Islet precursor cell (in vitro differentiated cells): Measurements from ENCODE around the gene SHANK2.

Experiments used
- DNase-seq: peaks from one replicate; pipeline ENCODE4 v3.0.0-alpha.2; 2018

Gene SHANK2

DNA sequence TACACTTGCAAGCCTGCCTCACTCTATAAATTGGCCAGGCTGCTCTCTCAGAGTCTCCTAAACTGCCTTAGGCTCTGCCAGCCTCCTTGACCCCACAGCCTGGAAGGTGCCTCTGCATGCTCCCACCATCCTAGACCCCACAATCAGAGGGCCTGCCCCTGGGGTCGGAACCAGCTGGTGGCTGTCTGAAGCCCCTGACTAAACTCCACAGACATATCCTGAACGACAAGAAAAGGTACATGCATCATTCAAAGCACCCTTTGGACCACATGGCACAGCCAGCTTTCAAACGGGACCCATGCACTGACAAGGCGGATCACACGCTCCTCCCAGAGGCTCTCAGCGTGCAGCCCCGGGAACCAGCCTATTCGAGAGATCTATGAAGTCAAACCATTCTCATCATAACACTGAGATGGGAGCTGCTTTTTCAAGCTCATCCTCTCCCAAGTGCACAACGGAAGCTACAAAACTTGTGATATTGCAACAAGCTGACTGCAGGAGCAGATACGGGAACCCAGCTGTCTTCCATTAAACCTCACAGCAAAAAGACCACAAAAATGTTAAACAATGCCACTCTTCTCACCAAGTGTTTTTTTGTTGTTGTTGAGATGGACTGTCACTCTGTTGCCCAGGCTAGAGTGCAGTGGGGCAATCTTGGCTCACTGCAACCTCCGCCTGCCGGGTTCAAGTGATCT lies 8.1 kb downstream of the SHANK2 start:
- DNase-seq: peak; percentile 55

DNA sequence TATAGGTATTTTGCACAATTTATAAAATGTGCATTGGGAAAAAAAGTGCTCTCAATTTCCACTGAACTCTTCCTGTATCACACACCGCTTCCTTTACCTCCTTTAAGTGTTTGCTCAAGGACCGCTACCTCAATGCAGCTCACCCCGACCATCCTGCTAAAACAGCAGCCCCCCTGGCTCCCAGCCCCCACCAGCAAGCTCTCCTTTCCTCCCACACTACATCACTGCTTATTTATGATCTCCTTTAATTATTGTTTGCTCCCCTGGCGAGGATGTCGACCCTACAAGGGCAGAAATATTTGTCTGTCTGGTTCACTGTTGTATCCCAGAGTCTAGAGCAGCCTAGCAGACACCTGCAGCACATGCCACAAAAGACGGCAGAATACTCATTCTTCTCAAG lies 10.0 kb downstream of the SHANK2 start:
- DNase-seq: peak; percentile 46

DNA sequence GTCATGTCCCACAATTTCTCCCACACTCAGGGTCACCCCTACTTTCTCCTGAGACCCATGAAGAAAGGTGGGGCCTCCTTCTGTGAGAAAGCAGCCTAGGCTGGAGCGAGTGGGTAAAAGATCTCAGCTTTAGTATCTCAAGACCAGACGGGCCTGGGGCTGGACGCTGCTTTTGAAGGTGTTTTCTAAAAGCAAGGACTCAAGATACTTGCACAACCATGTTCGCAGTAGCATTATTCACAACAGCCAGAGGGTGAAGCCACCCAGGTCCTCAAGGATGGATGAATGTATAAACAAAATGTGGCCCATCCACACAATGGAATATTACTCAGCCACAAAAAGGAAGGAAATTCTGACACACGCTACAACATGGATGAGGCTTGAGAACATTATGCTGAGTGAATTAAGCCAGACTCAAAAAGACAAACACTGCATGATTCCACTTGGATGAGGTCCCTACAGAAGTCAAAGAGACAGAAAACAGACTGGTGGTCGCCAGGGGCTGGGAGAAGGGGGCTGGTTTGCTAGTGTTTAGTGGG lies 10.6 kb downstream of the SHANK2 start:
- peak; percentile 22 for DNase-seq

DNA sequence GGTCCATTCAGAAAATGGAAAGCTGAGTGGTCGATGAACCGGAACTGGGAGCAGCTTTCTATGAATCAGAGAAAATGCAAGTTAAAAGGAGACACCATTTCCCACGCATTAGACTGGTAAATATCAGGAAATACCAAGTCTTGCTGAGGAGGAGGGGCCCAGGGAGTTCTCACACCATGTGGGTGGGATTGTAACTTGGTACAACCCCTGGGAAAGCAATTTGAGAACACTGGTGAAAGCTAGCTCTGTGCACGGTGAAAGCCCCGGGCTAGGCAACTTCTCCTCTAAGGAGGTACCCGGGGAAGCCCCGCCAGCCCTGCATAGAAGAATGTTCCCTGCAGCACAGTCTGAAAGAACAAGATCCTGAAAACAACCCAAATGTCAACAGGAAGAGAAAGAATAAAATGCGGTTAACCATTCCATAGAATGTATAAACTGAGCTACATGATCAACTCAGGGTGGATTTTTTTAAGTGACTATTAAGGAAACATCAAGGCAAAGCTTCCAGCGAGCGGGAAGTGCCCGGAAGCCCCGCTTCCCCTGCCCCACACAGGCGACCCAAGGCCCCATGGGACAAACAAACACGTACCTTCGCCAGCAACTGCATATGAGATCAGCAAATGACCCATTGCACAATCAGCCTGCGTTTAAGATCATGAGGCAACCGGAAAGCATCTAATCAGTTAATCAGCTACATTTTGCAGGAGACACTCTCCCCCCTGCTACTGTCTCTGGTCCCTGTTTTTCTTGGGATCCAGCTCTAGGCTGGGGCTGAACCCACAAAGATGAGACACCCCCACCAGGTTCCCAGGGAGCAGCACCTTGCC lies 11.3 kb downstream of the SHANK2 start:
- DNase-seq: peak; percentile 92

DNA sequence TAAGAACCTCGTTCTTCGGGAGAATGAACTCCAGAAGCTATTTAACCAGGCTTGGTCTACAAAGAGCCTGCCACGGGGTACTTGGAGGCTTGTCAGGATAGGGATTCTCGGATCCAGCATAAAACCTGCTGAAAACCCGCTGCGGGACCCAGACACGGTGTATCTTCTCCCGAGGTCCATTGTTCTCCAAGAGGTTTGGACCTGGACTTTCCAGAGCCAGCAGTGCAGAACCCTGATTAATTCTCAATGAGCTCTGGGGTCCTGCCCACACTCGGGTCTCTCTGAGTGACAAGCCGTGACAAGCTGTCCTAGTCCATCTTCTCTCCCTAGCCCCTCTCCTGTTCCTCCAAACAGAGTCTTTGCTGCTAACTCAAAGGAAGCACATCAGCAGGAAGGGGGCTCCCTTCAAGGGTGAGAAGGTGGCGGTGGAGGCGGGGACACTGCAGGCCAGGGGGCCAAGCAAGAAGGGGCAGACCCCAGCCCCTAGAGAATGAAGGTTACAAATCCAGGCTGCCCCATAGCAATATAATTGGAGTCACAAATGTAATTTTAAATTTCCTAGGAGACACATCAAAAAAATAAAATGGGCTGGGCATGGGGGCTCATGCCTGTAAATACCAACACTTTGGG lies 12.2 kb downstream of the SHANK2 start:
- no peak for DNase-seq

DNA sequence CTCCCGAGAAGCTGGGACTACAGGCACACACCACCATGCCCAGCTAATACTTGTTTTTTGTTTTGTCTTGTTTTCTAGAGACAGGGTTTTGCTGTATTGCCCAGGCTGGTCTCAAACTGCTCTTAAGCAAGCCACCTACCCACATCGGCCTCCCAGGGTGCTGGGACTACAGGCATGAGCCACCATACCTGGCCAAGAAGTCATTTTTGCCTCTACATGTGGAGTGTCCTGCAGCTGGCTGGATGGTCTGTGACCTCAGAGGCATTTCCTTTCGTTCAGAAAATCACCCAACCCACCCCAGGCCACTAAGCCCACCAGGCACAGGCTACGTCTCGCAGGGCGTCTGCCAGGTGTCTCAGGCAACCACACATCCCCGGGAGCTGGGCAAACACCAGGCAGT lies 12.8 kb downstream of the SHANK2 start:
- DNase-seq: peak; percentile 48

DNA sequence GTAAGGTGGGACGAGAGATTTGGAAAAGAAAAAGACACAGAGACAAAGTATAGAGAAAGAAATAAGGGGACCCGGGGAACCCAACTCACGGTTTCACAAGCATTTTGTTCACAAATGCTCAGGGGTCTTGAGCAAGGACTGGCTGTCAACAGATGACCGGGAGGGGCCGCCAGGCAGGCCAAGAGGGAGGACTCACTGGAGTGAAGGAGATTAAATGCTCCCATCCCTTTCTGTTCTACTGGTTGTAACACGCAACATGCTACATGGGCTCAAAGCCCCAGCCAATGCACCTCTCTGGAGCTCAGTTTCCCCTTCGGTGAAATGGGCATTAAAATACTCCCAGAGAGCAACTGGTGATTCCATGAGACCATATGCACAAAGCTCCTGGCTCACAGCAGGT lies 13.4 kb downstream of the SHANK2 start:
- DNase-seq: peak; percentile 3

DNA sequence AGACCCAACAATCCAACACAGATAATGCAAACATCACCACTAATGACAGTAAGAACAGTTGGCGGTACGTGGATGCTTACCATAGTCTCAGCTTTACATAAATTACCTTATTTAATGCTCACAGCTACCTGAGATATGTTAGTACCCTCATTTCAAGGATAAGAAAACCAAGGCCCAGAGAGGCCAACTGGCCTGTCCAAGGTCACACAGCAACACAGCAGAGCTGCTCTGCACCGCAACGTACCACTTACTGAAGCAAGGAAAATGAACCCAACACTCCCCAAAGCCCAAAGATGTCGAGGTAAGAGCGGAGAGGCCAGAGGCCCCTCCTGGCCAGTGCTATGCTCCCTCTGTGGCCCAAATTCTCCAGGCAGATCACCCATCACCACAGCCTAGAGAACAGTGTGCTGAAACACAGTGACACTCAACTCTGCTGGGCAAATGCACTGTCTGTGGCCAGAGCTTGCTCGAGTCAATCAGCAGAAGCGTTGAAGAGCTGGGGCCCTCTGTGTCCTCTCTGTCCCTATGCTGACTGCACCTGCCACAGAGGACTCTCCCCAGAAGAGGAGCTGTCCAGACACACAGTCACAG lies 14.0 kb downstream of the SHANK2 start:
- peak; percentile 29 for DNase-seq

DNA sequence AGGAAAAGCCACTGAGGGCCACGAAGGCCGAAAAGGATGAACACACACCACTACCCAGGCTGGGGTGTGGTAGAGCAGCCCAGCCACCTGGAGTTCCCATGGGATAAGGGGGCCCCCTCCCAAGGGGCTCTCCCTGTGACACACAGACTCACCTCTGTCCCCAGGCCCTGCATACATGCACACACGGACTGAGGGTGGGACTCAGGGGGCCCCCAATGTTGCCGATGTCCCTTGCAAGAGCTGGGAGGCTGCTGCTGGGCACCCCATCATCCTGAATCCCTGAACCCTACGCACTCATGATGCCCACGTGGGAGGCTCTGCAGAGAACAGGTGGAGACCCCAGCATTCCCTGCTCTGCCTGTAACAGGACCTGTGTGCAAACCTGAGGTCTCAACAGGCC lies 14.5 kb downstream of the SHANK2 start:
- DNase-seq: peak; percentile 32

DNA sequence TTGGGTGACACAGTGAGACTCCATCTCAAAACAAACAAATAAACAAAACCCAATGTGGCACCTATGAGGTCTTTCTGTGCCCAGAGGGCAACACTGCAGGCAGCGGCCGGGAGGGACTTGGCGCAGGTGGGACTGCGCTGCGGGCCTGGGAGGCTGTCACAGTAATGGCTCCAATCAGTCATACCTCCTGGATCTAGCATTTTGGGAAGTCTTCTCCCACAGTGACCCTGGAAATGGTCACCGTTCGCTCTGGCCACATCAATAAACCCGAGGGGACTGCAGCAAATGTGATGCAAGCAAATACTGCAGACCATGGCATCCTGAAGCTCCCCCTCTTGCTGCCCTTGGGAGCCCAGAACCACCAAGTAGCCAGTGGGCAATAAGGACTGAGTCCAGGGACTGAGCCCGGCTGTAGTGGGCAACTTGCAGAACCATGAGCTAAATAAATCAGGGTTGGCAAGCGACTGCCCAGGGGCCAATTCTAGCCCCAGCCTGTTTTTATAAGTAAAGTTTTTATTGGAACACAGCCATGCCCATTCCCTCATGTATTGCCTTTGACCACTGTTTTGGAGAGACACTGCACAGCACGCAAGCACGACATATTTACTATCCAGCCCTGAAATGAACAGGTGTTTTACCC lies 15.4 kb downstream of the SHANK2 start:
- peak; percentile 32 for DNase-seq

DNA sequence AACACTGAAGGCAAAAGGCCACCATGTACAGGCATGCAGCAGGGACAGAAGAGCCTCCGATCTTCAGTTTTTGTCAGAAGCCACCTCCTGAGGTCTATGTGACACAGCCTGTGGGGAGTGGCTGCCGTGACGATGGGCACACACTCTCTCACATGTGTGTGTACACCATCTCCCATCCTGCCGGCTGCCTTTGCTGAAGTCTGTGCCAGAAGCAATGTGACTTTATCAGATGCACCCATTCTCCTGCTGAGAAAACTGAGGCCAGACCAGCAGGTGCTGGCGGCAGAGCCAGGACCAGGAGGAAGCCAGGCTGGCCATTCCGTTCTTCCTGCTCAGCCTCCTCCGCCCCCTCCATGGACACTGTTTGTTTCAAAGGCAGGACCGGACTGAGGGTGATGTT lies 16.7 kb downstream of the SHANK2 start:
- DNase-seq: no peak

DNA sequence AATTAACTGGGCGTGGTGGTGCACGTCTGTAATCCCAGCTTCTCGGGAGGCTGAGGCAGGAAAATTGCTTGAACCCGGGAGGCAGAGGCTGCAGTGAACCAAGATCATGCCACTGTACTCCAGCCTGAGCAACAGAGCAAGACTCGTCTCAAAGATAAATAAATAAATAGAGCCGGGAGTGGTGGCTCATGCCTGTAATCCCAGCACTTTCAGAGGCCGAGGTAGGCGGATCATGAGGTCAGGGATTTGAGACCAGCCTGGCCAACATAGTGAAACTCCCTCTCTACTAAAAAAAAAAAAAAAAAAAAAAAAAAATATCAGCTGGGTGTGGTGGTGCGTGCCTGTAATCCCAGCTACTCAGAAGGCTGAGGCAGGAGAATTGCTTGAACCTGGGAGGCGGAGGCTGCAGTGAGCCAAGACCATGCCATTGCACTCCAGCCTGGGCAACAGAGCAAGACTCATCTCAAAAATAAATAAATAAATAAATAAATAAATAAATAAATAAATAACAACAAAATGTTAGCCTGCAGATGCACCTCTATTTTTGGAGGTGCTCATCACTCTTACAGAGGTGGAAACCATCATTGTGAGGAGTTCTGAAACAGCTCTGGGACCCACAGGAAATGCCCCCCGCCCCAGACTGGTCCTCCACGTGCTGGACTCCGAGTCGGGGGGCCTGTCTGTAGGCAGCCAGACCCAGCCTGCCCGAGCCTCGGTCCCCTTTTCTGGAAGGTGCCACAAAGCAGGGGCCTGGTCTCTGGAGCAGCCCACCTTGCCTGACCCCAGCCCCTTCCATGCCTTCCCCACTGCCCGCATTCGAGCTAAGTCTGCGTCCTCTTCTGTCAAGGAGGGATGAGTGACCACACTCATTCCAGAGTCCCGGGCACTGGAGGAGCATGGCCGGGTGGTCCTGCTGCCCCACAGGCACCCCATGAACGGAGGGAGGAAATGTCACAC lies 18.2 kb downstream of the SHANK2 start:
- DNase-seq: peak; percentile 32

DNA sequence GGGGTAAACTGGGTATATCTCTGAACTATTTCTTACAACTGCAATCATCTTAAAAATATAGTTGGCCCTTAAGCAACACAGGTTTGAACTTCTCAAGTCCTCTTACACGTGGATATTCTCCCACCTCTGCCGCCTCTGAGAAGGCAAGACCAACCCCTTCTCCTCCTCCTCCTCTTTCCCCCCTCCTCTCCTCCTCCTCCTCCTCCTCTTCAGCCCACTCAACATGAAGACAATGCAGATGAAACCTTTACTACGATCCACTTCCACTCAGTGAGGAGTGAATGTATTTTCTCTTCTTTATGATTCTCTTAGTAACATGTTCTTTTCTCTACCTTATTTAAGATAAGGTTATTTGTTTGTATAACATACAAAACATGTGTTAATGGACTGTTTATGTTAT lies 20.0 kb downstream of the SHANK2 start:
- no peak for DNase-seq

DNA sequence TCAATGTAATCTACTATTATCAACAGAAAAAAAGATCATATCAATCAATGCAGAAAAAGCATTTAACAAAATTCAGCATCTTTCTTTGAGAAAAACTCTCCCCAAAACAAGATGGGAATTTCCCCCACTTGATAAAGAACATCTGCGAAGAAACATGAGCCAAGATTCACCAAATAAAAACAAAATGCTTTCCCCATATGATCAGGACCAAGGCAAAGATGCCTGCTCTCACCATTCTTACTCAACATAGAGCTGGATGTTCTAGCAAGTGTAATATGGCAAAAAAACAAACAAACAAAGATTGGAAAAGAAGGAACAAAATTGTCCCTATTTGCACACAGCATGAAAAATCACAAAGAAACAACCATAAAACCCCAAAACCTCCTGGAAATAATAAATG lies 23.4 kb downstream of the SHANK2 start:
- DNase-seq: no peak

DNA sequence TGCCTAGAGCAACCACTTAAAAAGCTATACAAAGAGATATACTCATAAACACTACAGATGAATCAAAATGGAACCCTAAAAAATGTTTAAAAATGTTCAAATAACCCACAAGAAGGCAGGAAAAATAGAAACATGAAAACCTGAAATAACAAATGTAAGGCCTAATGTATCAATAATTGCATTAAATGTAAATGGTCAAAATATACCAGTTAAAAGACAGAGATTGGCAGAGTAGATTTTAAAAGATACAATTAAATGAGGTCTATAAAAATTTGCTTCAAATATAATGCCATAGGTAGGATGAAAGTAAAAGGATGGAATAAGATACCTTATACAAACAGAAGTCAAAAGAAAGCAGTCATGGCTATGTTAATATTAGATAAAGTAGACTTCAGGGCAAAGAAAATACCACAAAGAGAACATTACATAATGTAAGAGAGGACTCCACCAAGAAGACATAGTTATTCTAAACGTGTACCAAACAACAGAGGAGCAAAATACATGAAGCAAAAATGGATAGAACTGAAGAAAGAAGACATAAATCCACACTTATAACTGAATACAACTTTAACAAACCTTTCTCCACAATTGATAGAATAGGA lies 25.2 kb downstream of the SHANK2 start:
- no peak for DNase-seq

DNA sequence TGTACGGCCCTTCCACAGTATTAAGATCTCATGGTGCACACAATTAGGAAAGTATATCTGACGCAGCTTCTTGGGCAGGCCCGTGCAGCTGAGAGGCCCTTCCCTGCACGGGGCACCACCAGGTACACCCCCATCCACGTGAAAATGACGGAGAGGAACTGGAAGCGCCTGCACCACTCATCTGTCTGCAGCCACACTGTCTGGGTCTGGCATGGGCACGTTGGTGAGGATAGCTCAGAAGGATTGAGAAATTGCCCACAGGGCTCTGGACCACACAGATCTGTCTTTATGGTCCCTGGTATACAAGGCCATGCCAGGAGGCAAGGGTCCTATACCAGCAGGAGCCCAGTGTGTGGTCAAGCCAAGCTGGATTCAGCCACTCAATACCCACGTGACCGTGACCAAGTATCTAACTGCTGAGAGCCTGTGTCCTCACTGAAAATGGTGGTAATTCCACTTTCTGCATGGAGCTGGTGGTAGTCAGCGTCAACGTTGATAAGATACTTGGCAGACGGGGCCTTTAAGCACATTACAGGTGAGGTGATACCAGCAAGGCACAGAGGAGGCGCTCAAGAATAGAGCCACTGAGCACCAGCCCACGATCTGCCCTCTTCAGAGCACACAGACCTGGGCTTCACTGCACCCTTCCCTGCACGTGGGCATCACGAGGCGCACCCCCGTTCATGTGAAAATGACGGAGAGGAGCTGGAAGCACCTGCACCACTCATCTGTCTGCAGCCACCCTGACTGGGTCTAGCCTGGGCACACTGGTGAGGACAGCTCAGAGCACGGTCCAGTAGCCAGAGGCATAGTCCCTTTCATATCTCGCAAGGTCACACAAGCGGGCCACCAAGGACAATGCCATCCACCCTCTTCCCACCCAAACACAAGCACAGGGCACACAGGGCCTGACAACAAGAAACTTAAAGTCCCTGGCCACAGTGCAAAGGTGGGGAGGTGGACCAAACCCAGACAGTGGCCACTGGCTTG lies 28.4 kb downstream of the SHANK2 start:
- no peak for DNase-seq

DNA sequence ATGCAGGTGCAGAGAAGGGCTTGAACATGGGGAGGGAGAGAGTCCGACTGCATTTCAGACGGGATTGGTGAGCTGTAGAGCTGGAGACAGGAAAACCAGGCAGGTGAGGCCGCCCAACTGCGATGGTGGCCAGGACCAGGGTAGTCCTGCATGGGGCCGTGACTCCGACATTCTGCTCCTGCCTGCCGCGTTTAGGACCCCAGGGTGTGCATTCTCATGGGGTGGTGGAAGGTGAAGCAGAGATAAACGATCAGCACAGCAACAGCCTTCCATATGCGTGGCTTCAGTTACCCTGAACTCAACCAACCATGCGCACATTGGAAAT lies 29.3 kb downstream of the SHANK2 start:
- DNase-seq: no peak

DNA sequence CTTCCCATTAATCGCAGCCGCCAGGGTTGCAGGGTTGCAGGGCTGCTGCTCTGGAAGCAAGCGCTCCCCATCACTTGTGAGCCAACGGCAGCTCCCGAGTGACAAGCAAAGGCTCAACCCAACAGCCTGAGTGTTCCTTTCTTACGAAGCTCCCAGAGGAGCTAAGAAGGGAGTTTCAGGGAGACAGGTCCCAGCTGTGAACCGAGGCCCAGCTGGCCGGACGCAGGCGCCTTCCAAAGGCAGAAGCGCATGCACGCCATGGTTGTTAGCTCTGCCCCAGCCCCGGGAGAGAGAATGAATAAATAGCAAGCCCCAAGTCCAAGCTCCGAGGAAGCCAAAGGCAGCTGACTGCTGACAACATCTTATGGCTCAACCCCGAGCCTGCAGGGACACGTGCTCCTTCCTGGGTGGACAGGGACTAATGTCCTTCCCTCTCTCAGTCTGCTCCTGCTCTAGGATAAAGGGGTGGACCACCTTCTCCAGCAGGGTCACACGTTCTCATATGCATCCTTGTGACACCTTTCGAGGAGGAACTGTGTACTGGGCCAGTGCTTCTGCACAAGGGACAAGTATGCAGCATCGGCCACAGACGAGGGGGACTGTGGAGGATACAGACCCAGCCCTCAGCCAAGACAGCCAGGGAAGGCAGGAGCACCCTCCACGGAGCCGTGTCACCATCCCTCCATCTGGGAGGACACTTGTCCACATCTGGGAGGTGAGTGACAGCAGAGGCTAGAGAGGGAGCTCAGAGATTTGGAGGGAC lies 29.9 kb downstream of the SHANK2 start:
- no peak for DNase-seq

DNA sequence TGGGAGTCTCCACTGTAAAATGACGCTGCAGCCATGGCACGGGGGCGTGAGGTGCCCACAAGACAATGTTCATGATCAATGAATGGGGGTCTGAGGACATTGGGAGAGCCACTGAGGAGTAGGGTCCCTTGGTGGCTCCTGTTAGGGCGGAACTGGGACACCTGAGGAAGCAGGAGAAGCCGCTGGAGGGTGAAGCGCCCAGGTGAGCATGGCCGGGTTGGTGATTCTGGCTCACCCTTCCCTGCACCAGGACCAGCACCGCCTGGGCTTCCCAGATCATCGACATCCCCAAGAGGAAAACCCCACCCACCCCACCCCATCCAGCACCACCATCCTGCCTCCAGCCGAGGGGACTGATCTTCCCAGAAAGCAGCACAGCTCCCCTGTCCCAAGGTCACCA lies 30.6 kb downstream of the SHANK2 start:
- no peak for DNase-seq
